Measurements from ENCODE around the gene HAUS5.

Gene HAUS5

GRCh38 chr19:35673121-35673804 is 60.7 kb downstream of the HAUS5 start:
- no peaks in the 10 kb centered on the region for H3K27me3 ChIP-seq (ENCODE audit: insufficient read depth, low read length)
- no peaks in the 10 kb centered on the region for H3K79me1 ChIP-seq (ENCODE audit: low read length)
- H3K36me3 ChIP-seq (ENCODE audit: control insufficient read depth in 1 of 2, insufficient read depth in 2 of 2, low read length in 2 of 2) = no peaks in the 10 kb centered on the region
- no peaks in the 10 kb centered on the region for H3K79me2 ChIP-seq (ENCODE audit: control insufficient read depth, insufficient read depth, low read length, poor library complexity)
- no CpG with 5 or more reads among the region's 39 CpGs for WGBS (ENCODE audit: extremely low coverage, insufficient coverage, insufficient read length)
- peak overlapping the region; percentile 77 for H3K4me2 ChIP-seq (ENCODE audit: low read length)
- no peak overlapping the region for H2BK12ac ChIP-seq (ENCODE audit: low read length)
- no peaks in the 10 kb centered on the region for H3K9me3 ChIP-seq (ENCODE audit: insufficient read depth, low read depth, low read length)
- H3K4ac ChIP-seq (ENCODE audit: low read depth, low read length) = no peak overlapping the region
- peaks cover 4% of the 10 kb centered on the region in 2 experiments for H3K4me1 ChIP-seq (ENCODE audit: control insufficient read depth in 1 of 2, insufficient read depth in 2 of 2, low read length in 2 of 2)
- H2BK120ac ChIP-seq (ENCODE audit: insufficient read depth, low read length, poor library complexity) = no peak overlapping the region
- H3K27ac ChIP-seq (ENCODE audit: low read depth, low read length) = no peak overlapping the region
- DNase-seq = peak; percentile 83 to 88
- H3K18ac ChIP-seq (ENCODE audit: low read length) = no peak overlapping the region
- no peak overlapping the region for H3K9ac ChIP-seq (ENCODE audit: low read length)
- H3K23ac ChIP-seq (ENCODE audit: low read length) = no peak overlapping the region
- no peak overlapping the region for H4K8ac ChIP-seq (ENCODE audit: low read depth, low read length)
- peak overlapping the region; percentile 0 for H2AFZ ChIP-seq (ENCODE audit: insufficient read depth, low read length, poor library complexity)
- no peak overlapping the region for H4K12ac ChIP-seq (ENCODE audit: low read depth, low read length)
- H2BK5ac ChIP-seq (ENCODE audit: low read depth, low read length, poor library complexity) = no peak overlapping the region
- H3K14ac ChIP-seq (ENCODE audit: low read length) = no peak overlapping the region
- no peak overlapping the region for H2AK5ac ChIP-seq (ENCODE audit: low read length)
- H4K91ac ChIP-seq (ENCODE audit: low read depth, low read length) = no peak overlapping the region
- H3K4me3 ChIP-seq (ENCODE audit: low read depth, low read length) = peak overlapping the region; percentile 50
